ENCODE measurements around the gene SLC16A3. TPM values are rescaled to one million over a fixed set of nuclear protein-coding genes. Genes with fewer than 3 reads are reported as not detected.

Gene SLC16A3
- total RNA-seq, 1 donor from 2014 or later, result 115 TPM

- no peak overlapping the region for H3K4me3 Mint-ChIP-seq
- no peak for DNase-seq (ENCODE audit: low spot score)
- intact Hi-C loops (cut with micrococcal nuclease), result no loop called here
- peaks cover 66% of the 10 kb centered on the region for H3K4me1 Mint-ChIP-seq (ENCODE audit: low read depth)
- no peaks in the 10 kb centered on the region for H3K27me3 Mint-ChIP-seq (ENCODE audit: insufficient read depth)
- no peaks in the 10 kb centered on the region for H3K9me3 Mint-ChIP-seq
- peak overlapping the region; percentile 73 for H3K27ac Mint-ChIP-seq
- peaks cover 51% of the 10 kb centered on the region for H3K36me3 Mint-ChIP-seq (ENCODE audit: low read depth)
Observed at GRCh38 chr17:82269138-82269881, 40.5 kb downstream of the SLC16A3 start.

- DNase-seq (ENCODE audit: low spot score), result no peak
- Mint-ChIP-seq H3K4me1 (ENCODE audit: low read depth) (peaks cover 66% of the 10 kb centered on the region), H3K27ac (peak overlapping the region; percentile 73), H3K4me3 (peak overlapping the region; percentile 43), H3K27me3 (ENCODE audit: insufficient read depth) (no peaks in the 10 kb centered on the region), H3K9me3 (no peaks in the 10 kb centered on the region), H3K36me3 (ENCODE audit: low read depth) (peaks cover 47% of the 10 kb centered on the region)
- intact Hi-C loops (cut with micrococcal nuclease), result loop anchor here (5.0 kb wide), 1 partner anchor 33 kb away; no protein-coding TSS in a partner anchor
Observed at GRCh38 chr17:82269882-82270500, 41.1 kb downstream of the SLC16A3 start.

- intact Hi-C loops (cut with micrococcal nuclease), result loop anchor here (5.0 kb wide), 1 partner anchor 33 kb away; no protein-coding TSS in a partner anchor
- Mint-ChIP-seq H3K36me3 (ENCODE audit: low read depth) (peaks cover 43% of the 10 kb centered on the region), H3K4me3 (peak overlapping the region; percentile 43), H3K27ac (peak overlapping the region; percentile 9), H3K4me1 (ENCODE audit: low read depth) (peaks cover 64% of the 10 kb centered on the region), H3K9me3 (no peaks in the 10 kb centered on the region), H3K27me3 (ENCODE audit: insufficient read depth) (no peaks in the 10 kb centered on the region)
- no peak for DNase-seq (ENCODE audit: low spot score)
Observed at GRCh38 chr17:82270651-82271050, 41.8 kb downstream of the SLC16A3 start.

- Mint-ChIP-seq H3K4me1 (ENCODE audit: low read depth) (peaks cover 56% of the 10 kb centered on the region), H3K36me3 (ENCODE audit: low read depth) (peaks cover 36% of the 10 kb centered on the region), H3K27me3 (ENCODE audit: insufficient read depth) (no peaks in the 10 kb centered on the region), H3K4me3 (peak overlapping the region; percentile 94), H3K9me3 (no peaks in the 10 kb centered on the region), H3K27ac (no peak overlapping the region)
- DNase-seq (ENCODE audit: low spot score), result no peak
- intact Hi-C loops (cut with micrococcal nuclease), result loop anchor here (5.0 kb wide), 1 partner anchor 34 kb away; no protein-coding TSS in a partner anchor
Observed at GRCh38 chr17:82271401-82271800, 42.6 kb downstream of the SLC16A3 start.

- Mint-ChIP-seq H3K36me3 (ENCODE audit: low read depth) (peaks cover 29% of the 10 kb centered on the region), H3K4me3 (peak overlapping the region; percentile 94), H3K27ac (peak overlapping the region; percentile 99), H3K4me1 (ENCODE audit: low read depth) (peaks cover 45% of the 10 kb centered on the region), H3K9me3 (no peaks in the 10 kb centered on the region), H3K27me3 (ENCODE audit: insufficient read depth) (peaks cover 2% of the 10 kb centered on the region)
- DNase-seq (ENCODE audit: low spot score), result peak; percentile 44
- intact Hi-C loops (cut with micrococcal nuclease), result loop anchor here (1.0 to 5.0 kb wide), 7 partner anchors 20 to 426 kb away; partner anchors contain the start of genes CD7, HEXD, OGFOD3 and RAB40B
Observed at GRCh38 chr17:82272495-82273326, 43.9 kb downstream of the SLC16A3 start.

GRCh38 chr17:82273327-82274133 is 44.7 kb downstream of the SLC16A3 start, which contains the start of gene CSNK1D:
Gene CSNK1D, minus strand, starts transcription at chr17:82273700. Its CDS starts 319 bp downstream, at chr17:82273381.
- H3K4me3 Mint-ChIP-seq, result peak within 1 kb of the TSS; percentile 94
- peaks cover 29% of the 10 kb centered on the region for H3K36me3 Mint-ChIP-seq (ENCODE audit: low read depth)
- H3K27me3 Mint-ChIP-seq (ENCODE audit: insufficient read depth), result peaks cover 2% of the 10 kb centered on the region
- DNase-seq (ENCODE audit: low spot score), result peak; percentile 85
- intact Hi-C loops (cut with micrococcal nuclease), result loop anchor here (1.0 to 5.0 kb wide), 6 partner anchors 19 to 425 kb away; partner anchors contain the start of genes CD7, HEXD, OGFOD3 and RAB40B
- peaks cover 39% of the 10 kb centered on the region for H3K4me1 Mint-ChIP-seq (ENCODE audit: low read depth)
- H3K27ac Mint-ChIP-seq, result peak within 1 kb of the TSS; percentile 99
- no peaks in the 10 kb centered on the region for H3K9me3 Mint-ChIP-seq

GRCh38 chr17:82274134-82275020 is 45.5 kb downstream of the SLC16A3 start:
- Mint-ChIP-seq H3K4me3 (peak overlapping the region; percentile 90), H3K4me1 (ENCODE audit: low read depth) (peaks cover 30% of the 10 kb centered on the region)

GRCh38 chr17:82275326-82275725 is 46.5 kb downstream of the SLC16A3 start:
- H3K4me3 Mint-ChIP-seq, result no peak overlapping the region

More at GRCh38 chr17:82274134-82275020, 45.5 kb downstream of the SLC16A3 start:
- Mint-ChIP-seq H3K9me3 (no peaks in the 10 kb centered on the region), H3K27me3 (ENCODE audit: insufficient read depth) (peaks cover 3% of the 10 kb centered on the region), H3K36me3 (ENCODE audit: low read depth) (peaks cover 23% of the 10 kb centered on the region), H3K27ac (no peak overlapping the region)
- DNase-seq (ENCODE audit: low spot score), result no peak
- intact Hi-C loops (cut with micrococcal nuclease), result loop anchor here (5.0 kb wide), 1 partner anchor 37 kb away; no protein-coding TSS in a partner anchor

GRCh38 chr17:82276938-82277337 is 48.1 kb downstream of the SLC16A3 start:
- intact Hi-C loops (cut with micrococcal nuclease), result no loop called here
- peaks cover 19% of the 10 kb centered on the region for H3K4me1 Mint-ChIP-seq (ENCODE audit: low read depth)
- H3K9me3 Mint-ChIP-seq, result no peaks in the 10 kb centered on the region
- no peak overlapping the region for H3K4me3 Mint-ChIP-seq
- no peak overlapping the region for H3K27ac Mint-ChIP-seq
- H3K36me3 Mint-ChIP-seq (ENCODE audit: low read depth), result peaks cover 4% of the 10 kb centered on the region
- DNase-seq (ENCODE audit: low spot score), result no peak
- H3K27me3 Mint-ChIP-seq (ENCODE audit: insufficient read depth), result peaks cover 4% of the 10 kb centered on the region

More at GRCh38 chr17:82275326-82275725, 46.5 kb downstream of the SLC16A3 start:
- intact Hi-C loops (cut with micrococcal nuclease), result no loop called here
- DNase-seq (ENCODE audit: low spot score), result no peak
- Mint-ChIP-seq H3K27me3 (ENCODE audit: insufficient read depth) (peaks cover 4% of the 10 kb centered on the region), H3K9me3 (no peaks in the 10 kb centered on the region), H3K4me1 (ENCODE audit: low read depth) (peaks cover 21% of the 10 kb centered on the region), H3K27ac (no peak overlapping the region), H3K36me3 (ENCODE audit: low read depth) (peaks cover 17% of the 10 kb centered on the region)

GRCh38 chr17:82277851-82278250 is 49.0 kb downstream of the SLC16A3 start:
- Mint-ChIP-seq H3K4me3 (no peak overlapping the region), H3K4me1 (ENCODE audit: low read depth) (peaks cover 13% of the 10 kb centered on the region), H3K9me3 (no peaks in the 10 kb centered on the region), H3K27ac (no peak overlapping the region), H3K36me3 (ENCODE audit: low read depth) (no peaks in the 10 kb centered on the region), H3K27me3 (ENCODE audit: insufficient read depth) (peaks cover 4% of the 10 kb centered on the region)
- no peak for DNase-seq (ENCODE audit: low spot score)
- intact Hi-C loops (cut with micrococcal nuclease), result no loop called here

- Mint-ChIP-seq H3K36me3 (ENCODE audit: low read depth) (no peaks in the 10 kb centered on the region), H3K27me3 (ENCODE audit: insufficient read depth) (peaks cover 4% of the 10 kb centered on the region), H3K4me1 (ENCODE audit: low read depth) (peaks cover 13% of the 10 kb centered on the region), H3K9me3 (no peaks in the 10 kb centered on the region), H3K27ac (no peak overlapping the region), H3K4me3 (no peak overlapping the region)
- intact Hi-C loops (cut with micrococcal nuclease), result no loop called here
- no peak for DNase-seq (ENCODE audit: low spot score)
Observed at GRCh38 chr17:82278308-82278707, 49.5 kb downstream of the SLC16A3 start.
